ENCODE measurements around the gene NKAIN4.

NKAIN4 gene

DNA sequence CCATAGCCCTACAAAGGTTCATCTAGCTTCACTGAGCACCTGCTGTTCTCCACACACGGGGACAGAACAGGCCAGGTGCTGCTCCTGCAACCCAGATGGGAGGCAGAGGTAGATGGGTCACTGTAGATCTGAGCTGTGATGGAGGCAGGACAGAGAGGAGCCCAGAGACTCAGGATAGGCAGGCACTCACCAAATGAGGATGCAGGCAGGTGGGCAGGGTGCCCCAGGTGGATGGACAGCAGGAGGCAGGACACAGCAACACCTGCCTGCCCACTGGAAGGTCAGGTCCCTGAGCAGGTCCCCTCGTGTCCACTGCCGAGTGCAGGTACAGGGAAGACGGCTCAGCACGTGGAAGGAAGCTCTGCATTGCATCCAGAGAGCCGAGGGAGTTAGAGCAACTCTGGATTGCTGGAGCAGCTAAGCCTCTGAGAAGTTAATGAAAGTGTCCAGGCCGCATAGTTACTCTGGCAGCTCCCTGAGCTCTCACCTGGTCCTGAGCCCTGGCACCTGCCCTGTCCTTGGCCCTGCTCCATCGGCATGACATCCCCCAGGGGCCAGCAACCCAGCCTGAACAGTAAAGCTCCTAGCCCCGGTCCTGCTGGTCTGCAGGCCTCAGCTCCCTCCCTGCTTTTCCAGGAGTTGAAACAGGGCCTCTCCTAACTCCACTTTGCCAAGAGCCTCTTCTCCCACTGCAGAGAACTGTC is 33.4 kb downstream of the NKAIN4 start:
- in situ Hi-C loops (cut with MboI; ENCODE audit: low sequenced_read_pairs): no loop called here

DNA sequence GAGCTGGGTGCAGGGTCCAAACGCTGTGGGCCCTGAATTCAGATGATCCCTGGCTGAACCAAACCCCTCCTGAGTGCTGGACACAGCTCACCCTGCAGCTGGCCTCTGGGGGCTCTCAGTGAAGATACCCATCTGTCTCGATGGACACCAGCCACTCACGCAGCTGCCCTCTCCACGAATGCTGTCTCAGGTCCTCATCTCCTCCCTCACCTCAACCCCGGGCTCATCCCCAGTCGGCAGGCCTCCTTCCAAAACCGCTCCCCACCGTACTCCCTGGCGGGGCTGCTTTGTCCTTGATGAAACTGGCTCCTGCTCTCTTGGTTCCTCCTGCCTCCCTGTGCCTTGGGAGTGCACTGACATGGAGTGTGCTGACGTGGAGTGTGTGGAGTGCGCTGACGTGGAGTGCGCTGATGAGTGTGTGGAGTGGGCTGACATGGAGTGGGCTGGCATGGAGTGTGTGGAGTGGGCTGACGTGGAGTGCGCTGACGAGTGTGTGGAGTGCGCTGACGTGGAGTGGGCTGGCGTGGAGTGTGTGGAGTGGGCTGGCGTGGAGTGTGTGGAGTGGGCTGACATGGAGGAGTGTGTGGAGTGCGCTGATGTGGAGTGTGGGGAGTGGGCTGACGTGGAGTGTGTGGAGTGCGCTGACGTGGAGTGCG is 34.3 kb downstream of the NKAIN4 start:
- in situ Hi-C loops (cut with MboI; ENCODE audit: low sequenced_read_pairs): no loop called here

DNA sequence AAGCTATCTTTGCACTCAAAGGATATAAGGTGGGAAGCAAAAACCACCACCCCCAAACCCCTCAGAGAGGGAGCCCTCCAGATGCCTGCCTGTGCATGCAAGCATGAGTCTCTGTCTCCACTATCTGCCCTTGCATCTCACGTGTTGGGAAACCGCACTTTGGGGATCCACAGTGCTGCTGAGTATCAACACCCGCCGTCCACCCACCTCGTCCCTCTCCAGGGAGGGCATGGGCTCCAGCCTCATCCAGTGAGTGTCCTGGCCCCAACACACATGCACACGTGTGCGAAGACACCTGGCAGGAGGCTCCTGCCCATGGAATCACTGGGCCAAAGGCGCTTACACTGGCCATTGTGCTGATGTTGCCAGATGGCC is 34.8 kb downstream of the NKAIN4 start:
- in situ Hi-C loops (cut with MboI; ENCODE audit: low sequenced_read_pairs): no loop called here

DNA sequence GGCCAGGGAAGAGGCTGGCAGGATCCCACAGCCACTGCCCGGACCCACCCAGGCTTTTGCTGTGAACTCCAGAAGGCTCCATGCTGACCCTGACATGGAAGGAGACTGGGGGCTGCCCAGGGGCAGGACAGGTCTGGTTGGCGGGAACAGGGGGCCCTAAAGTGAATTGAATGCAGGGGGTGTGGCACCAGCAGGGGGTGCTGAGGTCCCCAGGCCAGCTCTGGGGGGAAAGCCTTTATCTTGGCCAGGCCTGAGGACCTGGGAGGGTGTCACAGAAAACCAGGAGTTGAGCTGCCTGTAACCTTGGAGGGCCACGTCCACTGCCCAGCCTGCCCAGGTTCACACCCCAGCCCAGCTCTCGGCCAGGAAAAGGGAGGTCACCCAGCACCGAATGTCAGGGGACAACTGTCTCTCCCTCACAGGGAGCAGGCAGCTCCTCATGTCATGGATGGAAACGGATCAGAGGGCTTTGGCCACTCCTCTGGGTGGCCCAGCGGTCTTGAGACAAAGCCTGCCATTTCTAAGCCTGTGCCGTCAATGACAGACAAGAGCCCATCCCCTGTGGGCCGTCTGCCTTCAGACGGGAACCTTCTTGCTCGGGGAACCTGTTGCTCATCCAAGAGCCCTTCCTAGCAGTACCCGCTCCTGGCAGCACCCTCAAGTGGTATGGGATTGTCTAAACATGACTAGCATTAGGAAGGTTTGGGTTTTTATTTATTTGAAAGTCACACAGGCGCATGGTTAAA is 35.4 kb downstream of the NKAIN4 start:
- in situ Hi-C loops (cut with MboI; ENCODE audit: low sequenced_read_pairs): no loop called here

DNA sequence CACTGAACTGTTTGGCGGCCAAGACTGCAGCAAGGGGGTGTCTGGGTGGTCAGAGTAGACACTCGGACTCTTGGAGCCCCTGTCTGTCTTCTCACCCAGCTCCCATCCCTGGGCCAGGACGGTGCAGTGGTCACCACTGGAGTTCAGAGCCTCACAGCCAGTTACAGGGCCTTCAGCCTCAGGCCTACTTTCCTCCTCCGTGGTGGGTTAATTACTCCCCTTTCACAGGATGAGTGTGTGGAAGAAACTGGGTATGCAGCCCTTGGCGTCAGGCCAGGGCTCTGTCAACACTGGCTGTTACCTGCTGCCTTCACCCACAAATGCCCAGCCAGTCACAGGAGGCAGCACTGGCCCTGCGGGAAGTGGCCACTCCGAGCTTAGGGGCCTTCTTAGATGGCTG is 36.6 kb downstream of the NKAIN4 start:
- in situ Hi-C loops (cut with MboI; ENCODE audit: low sequenced_read_pairs): no loop called here

DNA sequence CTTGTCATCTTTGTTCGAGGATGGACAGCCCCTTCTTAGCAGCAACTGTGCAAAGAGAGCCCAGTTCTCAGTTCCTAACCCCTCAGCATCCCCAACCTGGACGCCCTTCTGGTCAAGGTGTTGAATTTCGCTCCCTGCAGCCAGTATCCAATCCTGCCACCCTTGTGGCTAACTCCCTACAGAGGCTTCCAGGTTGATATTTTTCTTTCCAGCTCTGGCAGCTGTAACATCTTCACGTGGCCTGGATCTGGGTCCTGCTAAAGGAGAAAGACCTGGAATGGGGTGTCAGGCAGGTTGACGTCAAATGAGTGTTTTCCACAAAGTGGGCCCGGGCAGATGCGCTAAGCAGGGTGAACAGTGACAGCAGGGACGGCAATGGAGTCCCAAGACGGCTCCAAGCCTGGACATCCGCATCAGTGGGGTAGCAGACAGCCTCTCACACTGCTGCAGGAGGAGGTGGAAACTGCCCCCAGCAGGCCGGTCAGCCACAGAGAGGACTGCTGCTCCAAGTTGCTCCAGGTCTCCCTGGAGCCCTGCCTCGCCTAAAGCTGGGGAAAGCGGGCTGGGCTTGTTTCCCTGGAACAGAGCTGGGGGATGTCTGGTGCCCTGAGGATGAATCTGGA is 37.3 kb downstream of the NKAIN4 start:
- in situ Hi-C loops (cut with MboI; ENCODE audit: low sequenced_read_pairs): no loop called here

DNA sequence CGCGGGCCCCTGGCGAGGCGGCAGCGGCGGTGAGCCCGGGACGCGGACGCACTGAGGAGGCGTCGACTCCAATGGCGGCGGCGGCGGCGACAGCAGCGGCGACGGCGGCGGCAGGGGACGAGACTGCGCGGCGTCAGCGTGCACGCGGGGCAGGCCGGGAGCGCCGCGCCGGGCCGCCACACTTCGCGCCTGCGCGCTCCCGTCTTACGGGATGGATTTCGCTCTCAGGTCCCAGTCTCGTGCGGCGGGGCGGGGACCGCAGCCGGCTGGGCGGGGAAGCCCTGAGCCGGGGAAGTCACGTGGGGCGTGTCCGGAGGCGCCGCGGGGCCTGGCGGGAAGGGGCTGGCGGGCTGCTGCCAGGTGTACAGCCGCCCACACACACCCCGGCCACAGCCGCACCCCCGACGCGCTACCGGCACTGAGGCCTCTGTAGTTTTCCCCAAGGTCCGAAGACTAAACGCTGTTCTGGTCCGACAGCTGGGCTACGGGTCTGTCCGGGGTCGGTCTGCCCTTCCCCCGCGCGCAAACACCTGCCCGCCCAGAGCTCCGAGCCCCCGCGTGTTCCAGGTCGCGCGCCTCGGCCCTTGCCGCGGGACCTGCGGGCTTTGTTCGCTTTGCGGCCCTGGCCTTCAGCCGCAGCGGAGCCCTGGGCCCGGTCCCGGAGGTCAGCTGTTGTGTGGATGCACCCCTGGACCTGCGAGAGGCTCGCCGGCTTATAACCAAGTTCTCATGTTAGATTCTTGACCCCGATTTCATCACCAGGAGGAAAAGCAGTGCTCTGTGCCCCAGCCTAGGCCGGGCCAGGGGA is 38.0 kb downstream of the NKAIN4 start, which contains the start of gene YTHDF1:
Gene YTHDF1 (minus strand): TSS at position 91 of the 808 bp plus-strand sequence. CDS start 239 bp downstream, outside the sequence.
- in situ Hi-C loops (cut with MboI; ENCODE audit: low sequenced_read_pairs): no loop called here

DNA sequence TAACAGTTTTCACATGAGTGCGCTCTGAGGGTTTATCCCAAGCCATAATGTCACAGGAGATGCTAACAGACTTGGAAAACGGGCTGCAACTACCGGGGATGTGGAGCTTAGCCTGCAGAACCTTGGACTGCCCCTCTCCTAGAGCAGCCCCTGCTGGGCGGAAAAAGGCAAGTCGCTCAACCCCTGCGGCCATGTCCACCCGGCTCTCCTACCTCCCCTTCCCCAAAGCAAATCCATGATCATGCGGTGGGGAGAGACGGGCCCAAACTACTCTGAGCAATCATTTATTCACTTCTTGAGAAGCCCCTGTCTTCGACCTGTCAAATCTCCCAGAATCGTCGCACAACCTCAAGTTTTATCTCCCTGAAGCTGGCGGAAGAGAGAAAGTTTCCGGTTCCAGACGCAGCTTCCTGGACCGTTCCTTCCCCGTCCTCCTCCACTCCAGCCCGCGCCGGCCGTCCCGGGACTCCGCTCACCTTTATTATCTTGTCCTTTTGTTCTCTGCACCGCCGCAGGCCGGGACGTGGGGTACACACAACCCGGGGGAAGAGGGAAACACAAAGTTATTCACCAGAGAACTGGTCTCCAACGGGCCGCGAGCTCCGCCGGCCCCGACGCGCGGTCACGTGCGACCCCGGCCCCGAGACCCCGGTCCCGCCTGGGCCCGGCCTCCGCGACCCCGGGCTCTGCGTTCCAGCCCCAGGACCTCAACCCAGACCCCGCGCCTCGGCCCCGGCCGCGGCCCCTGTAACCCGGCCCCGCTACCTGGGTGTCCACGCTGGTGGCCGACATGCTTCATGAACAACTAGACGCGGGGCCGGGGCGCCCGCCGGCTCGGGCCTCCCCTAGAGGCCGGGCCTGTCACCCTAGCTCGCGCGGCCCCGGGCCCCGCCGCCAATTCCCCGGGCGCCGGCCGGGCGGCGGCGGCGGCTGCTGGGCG is 38.9 kb downstream of the NKAIN4 start:
- in situ Hi-C loops (cut with MboI; ENCODE audit: low sequenced_read_pairs): no loop called here

DNA sequence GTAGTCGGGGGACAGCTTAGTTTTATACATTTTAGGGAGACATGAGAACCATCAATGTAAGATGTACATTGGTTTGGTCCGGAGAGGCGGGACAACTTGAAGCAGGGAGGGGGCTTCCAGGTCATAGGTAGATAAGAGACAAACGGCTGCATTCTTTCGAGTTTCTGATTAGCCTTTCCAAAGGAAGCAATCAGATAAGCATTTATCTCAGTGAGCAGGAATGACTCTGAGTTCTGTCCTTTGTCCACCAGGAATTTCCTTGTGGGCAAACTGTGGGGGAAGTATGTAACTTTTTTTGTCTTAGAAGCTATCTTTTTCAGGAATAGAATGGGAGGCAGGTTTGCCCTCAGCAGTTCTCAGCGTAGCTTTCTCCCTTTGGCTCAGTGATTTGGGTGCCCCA is 39.7 kb downstream of the NKAIN4 start:
- in situ Hi-C loops (cut with MboI; ENCODE audit: low sequenced_read_pairs): no loop called here

DNA sequence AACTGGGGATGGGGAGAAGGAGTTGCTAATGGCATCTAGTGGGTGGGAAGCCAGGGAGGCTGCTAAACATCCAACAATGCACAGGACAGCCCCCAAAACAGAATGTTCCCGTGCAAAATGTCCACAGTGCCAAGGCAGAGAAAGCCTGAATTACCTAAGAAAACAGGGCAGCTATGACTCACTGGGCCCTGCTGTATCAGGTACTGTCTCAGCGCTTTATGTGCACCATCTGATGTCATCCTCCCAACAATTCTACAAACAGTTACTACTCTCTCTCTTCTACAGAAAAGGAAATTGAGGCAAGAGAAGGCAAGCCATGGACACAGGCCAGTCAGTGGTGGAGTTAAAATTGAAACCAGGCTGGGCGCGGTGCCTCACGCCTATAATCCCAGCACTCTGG is 41.5 kb downstream of the NKAIN4 start:
- in situ Hi-C loops (cut with MboI; ENCODE audit: low sequenced_read_pairs): no loop called here

DNA sequence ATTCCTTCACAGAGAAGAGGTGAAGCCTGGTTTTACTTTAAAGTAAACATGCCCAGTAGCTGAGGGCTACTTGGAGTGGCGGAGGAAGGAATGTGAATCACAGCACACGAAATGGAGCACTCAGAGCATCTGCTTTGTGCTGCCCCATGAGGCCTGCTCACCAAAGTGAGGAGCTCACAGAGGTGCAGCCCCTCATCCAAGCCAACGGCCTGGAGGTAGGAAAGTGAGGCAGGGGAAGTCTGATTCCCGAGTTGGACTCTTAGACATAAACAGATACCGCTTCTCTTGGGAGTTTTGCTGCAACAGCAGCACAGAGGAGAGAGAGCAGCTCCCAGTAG is 41.9 kb downstream of the NKAIN4 start:
- in situ Hi-C loops (cut with MboI; ENCODE audit: low sequenced_read_pairs): no loop called here

DNA sequence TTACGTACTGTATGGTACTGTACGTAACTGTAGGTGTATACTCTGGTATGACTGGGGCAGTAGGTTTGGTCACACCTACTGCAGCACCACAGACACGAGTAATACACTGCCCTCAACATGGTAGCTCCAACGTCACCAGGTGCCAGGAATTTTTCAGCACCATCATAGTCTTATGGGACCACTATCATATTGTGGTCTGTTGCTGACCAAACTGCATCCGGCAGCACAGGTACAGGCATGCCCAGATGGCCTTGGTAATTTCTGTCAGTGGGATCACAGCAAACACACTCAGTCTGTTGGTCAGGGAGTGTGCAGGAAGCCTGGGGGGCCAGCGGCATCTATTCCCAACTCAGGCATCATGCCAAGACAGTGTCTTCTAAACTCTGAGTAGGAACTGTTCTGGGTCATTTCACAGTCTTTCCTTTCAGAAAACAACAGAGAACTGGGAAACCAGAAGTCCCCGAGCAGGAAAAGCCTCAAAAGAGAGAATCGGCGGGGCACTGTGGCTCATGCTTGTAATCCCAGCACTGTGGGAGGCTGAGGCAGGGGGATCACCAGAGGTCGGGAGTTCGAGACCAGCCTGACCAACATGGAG is 44.2 kb downstream of the NKAIN4 start:
- in situ Hi-C loops (cut with MboI; ENCODE audit: low sequenced_read_pairs): no loop called here

DNA sequence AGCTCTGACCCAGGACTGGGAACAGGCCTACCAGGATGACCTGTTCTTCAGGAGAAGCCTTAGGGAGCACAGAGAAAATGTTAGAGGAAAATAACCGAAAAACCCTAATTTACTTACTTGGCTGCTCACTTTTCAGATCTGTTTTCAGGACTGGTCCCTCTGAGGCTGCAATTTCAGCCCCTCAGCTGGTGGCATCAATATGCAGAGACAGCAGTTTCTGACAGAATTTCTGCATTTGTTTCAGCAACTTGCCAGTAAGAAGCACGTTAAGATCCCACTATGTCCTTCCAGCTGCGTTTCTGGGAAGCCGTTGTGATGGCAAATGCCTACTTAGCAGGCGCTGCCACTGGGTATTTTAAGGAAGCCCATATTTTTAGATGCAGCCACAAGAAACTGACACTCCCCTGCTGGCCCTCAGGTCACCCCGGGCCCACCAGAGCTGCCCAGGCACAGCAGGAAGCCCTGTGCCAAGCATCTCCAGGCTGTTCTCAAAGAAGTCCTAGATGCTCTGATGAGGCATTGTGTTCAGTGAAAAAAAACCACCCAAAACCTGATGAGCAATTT is 45.8 kb downstream of the NKAIN4 start:
- in situ Hi-C loops (cut with MboI; ENCODE audit: low sequenced_read_pairs): no loop called here

DNA sequence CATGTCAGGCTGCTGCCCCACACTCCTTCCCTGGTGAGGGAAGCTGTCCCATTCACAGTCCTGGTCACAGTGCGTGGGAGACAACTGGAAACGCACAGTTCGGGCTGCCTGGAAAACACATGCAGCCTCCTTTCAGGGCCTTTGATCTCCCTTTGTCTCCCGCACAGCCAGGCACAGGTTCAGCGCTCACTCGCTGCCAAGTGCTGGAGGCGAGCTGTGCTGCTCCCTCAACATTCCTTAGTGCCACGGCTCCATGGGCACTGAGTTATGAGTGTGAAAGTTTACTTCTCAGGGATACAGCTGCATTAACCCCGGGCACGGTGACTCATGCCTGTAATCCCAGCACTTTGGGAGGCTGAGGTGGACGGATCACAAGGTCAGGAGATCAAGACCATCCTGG is 47.4 kb downstream of the NKAIN4 start:
- in situ Hi-C loops (cut with MboI; ENCODE audit: low sequenced_read_pairs): no loop called here

DNA sequence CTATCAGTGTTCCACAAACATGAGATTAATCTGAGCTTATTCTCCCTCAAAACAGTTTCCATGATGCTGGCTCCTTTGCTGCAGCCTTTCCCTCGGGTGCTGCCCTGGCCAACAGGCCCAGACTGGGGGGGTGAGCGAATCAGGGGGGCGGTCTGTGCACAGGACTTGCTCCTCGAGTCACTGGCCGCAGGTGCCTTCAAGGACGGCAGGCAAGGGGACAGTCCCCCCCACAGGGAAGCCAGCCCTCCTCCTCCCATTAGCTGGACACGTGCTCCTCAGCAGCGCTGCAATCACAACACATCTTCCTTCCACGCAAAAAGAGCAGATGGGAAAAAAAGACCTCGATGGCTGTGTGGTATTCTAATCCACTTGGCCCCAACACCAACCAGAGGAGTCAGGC is 48.4 kb downstream of the NKAIN4 start:
- in situ Hi-C loops (cut with MboI; ENCODE audit: low sequenced_read_pairs): no loop called here

DNA sequence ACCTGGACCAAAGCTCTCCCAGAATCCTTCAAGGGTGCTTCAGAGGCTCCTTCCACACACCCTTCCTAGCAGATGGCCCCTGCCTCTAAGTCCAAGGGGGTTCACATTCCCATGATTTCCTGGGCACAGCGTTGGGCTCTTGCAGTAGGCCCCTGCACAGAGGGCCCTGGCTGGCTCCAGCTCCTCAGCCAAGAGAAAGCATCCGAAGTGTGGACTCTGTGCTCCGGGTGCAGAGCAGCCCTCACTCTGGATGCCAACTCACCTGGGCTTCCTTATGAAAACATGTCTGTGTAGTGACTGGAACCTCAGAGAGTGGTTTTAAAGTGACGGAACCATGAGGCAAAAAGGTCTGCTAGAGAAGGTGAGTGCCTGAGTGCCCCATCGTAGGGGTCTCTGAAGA is 49.9 kb downstream of the NKAIN4 start:
- in situ Hi-C loops (cut with MboI; ENCODE audit: low sequenced_read_pairs): no loop called here

DNA sequence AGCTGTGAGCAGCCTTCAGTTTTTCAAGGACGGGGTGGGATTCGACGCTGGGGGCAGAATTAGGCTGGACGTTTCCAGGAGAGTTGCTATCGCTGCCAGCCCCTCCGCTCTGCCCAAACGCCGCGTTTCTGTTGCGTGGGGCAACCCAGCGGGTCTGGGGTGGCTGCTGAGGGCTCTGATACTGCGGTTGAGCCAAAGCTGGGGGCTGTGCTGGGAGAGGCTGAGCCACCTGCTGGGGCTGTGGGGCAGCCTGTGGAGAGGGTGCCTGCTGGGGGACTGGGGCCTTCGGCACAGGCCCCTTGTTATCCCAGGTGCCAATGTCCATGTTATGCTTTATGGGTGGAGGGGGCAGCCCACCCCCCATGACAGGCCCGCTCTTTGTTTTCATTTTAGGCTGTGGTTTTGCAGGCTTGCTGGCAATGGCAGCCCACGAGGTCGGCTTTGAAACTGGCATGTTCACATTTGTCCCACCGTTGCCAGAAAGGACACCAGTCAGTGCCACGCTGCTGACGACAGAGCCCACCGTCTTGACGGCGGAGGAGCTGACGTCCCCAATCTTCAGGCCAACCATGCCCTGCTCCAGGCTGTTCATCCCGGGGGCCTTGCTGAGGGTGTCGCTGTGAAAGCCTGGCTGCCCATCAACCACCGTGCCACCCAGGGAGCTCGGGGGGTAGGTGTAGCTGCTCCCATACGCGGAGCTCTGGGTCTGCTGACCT is 51.3 kb downstream of the NKAIN4 start:
- in situ Hi-C loops (cut with MboI; ENCODE audit: low sequenced_read_pairs): no loop called here

DNA sequence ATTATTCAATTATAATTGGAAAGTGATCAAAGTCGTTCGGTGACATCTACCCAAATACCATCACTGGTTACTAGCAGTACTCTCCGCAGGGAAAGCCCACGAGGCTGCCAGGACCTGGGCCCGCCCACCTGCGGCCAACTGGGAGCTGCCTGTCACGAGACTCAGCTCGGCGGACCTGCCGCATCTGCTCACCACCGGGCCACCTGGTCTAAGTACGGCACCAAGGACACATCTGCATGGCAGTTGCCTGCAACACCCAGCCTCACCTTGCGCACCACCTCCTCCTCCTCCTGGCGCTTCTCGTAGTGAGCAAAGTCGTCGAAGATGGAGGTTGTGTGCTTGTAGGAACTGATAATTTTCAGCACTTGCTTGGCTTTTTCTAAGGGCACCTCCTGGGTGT is 52.2 kb downstream of the NKAIN4 start:
- in situ Hi-C loops (cut with MboI; ENCODE audit: low sequenced_read_pairs): no loop called here
